ENCODE measurements around the gene HAUS7. TPM values are rescaled to one million over a fixed set of nuclear protein-coding genes. Genes with fewer than 3 reads are reported as not detected.

The HAUS7 gene
- total and polyA plus RNA-seq, 2 experiments from 2014 or later = 59.8 to 77.9 TPM

DNA sequence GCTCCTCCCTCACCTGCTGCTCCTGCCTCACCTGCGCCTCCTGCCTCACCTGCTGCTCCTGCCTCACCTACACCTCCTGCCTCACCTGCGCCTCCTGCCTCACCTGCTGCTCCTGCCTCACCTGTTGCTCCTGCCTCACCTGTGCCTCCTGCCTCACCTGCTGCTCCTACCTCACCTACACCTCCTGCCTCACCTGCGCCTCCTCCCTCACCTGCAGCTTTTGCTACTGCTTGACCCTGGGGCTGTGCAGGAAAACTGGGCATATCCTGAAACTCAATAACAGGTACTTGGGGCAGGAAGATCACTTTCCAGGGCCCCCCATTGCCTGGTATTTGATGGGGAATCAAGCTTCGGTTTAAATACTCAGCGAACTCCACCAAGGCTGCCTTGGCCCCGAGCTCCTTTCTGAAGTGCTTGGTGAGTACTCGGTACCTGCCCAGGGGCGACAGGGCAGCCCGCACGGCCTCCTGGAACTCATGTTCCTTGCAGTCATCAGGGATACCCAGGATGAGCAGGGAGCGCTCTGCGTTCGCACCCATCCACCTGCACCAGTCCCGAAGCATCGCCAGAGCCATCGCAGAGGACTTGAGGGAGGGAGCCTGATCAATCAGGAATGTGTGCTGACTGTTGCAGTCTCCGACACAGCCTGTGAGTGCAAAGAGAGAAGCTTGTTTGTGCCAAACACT is 72.0 kb downstream of the HAUS7 start:
- no peak overlapping the region for H3K27ac ChIP-seq (ENCODE audit: low read depth)
- Mint-ChIP-seq H3K9me3 (no peaks in the 10 kb centered on the region; the same call in 1 of the 3 replicates), H3K4me1 (peaks cover 7% of the 10 kb centered on the region; the same call in 2 of the 3 replicates), H3K36me3 (ENCODE audit: low read depth) (no peaks in the 10 kb centered on the region), H3K4me3 (no peak overlapping the region), H3K27me3 (ENCODE audit: insufficient read depth, low read depth, poor library complexity) (no peaks in the 10 kb centered on the region), H3K27ac (no peak overlapping the region)
- no peaks in the 10 kb centered on the region for H3K79me2 ChIP-seq (replicated peaks; ENCODE audit: insufficient read depth)
- H3K27me3 ChIP-seq (ENCODE audit: insufficient read depth) = no peaks in the 10 kb centered on the region
- no peaks in the 10 kb centered on the region for H3K36me3 ChIP-seq (ENCODE audit: insufficient read depth)
- H3K9me2 ChIP-seq (ENCODE audit: insufficient read depth) = no peaks in the 10 kb centered on the region
- H4K20me1 ChIP-seq (replicated peaks; ENCODE audit: insufficient read depth) = no peaks in the 10 kb centered on the region
- H3K4me1 ChIP-seq (ENCODE audit: insufficient read depth) = no peaks in the 10 kb centered on the region
- TF ChIP-seq, protein P1, sequence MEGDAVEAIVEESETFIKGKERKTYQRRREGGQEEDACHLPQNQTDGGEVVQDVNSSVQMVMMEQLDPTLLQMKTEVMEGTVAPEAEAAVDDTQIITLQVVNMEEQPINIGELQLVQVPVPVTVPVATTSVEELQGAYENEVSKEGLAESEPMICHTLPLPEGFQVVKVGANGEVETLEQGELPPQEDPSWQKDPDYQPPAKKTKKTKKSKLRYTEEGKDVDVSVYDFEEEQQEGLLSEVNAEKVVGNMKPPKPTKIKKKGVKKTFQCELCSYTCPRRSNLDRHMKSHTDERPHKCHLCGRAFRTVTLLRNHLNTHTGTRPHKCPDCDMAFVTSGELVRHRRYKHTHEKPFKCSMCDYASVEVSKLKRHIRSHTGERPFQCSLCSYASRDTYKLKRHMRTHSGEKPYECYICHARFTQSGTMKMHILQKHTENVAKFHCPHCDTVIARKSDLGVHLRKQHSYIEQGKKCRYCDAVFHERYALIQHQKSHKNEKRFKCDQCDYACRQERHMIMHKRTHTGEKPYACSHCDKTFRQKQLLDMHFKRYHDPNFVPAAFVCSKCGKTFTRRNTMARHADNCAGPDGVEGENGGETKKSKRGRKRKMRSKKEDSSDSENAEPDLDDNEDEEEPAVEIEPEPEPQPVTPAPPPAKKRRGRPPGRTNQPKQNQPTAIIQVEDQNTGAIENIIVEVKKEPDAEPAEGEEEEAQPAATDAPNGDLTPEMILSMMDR (conservative IDR thresholded peaks at IDR 0.05; ENCODE audit: low read depth in 2 of 2) = no peak
- TF ChIP-seq JUNB (IDR thresholded peaks at IDR 0.05; ENCODE audit: unreplicated experiment) (no peak), ZNF331 (CRISPR knock-in tag; IDR thresholded peaks at IDR 0.05; ENCODE audit: low read depth) (no peak)
- TF ChIP-seq, protein P2, sequence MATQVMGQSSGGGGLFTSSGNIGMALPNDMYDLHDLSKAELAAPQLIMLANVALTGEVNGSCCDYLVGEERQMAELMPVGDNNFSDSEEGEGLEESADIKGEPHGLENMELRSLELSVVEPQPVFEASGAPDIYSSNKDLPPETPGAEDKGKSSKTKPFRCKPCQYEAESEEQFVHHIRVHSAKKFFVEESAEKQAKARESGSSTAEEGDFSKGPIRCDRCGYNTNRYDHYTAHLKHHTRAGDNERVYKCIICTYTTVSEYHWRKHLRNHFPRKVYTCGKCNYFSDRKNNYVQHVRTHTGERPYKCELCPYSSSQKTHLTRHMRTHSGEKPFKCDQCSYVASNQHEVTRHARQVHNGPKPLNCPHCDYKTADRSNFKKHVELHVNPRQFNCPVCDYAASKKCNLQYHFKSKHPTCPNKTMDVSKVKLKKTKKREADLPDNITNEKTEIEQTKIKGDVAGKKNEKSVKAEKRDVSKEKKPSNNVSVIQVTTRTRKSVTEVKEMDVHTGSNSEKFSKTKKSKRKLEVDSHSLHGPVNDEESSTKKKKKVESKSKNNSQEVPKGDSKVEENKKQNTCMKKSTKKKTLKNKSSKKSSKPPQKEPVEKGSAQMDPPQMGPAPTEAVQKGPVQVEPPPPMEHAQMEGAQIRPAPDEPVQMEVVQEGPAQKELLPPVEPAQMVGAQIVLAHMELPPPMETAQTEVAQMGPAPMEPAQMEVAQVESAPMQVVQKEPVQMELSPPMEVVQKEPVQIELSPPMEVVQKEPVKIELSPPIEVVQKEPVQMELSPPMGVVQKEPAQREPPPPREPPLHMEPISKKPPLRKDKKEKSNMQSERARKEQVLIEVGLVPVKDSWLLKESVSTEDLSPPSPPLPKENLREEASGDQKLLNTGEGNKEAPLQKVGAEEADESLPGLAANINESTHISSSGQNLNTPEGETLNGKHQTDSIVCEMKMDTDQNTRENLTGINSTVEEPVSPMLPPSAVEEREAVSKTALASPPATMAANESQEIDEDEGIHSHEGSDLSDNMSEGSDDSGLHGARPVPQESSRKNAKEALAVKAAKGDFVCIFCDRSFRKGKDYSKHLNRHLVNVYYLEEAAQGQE (IDR thresholded peaks at IDR 0.05; ENCODE audit: unreplicated experiment) = no peak
- TF ChIP-seq, protein P3, sequence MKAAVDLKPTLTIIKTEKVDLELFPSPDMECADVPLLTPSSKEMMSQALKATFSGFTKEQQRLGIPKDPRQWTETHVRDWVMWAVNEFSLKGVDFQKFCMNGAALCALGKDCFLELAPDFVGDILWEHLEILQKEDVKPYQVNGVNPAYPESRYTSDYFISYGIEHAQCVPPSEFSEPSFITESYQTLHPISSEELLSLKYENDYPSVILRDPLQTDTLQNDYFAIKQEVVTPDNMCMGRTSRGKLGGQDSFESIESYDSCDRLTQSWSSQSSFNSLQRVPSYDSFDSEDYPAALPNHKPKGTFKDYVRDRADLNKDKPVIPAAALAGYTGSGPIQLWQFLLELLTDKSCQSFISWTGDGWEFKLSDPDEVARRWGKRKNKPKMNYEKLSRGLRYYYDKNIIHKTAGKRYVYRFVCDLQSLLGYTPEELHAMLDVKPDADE (IDR thresholded peaks at IDR 0.05) = no peak
- TF ChIP-seq, protein P4, sequence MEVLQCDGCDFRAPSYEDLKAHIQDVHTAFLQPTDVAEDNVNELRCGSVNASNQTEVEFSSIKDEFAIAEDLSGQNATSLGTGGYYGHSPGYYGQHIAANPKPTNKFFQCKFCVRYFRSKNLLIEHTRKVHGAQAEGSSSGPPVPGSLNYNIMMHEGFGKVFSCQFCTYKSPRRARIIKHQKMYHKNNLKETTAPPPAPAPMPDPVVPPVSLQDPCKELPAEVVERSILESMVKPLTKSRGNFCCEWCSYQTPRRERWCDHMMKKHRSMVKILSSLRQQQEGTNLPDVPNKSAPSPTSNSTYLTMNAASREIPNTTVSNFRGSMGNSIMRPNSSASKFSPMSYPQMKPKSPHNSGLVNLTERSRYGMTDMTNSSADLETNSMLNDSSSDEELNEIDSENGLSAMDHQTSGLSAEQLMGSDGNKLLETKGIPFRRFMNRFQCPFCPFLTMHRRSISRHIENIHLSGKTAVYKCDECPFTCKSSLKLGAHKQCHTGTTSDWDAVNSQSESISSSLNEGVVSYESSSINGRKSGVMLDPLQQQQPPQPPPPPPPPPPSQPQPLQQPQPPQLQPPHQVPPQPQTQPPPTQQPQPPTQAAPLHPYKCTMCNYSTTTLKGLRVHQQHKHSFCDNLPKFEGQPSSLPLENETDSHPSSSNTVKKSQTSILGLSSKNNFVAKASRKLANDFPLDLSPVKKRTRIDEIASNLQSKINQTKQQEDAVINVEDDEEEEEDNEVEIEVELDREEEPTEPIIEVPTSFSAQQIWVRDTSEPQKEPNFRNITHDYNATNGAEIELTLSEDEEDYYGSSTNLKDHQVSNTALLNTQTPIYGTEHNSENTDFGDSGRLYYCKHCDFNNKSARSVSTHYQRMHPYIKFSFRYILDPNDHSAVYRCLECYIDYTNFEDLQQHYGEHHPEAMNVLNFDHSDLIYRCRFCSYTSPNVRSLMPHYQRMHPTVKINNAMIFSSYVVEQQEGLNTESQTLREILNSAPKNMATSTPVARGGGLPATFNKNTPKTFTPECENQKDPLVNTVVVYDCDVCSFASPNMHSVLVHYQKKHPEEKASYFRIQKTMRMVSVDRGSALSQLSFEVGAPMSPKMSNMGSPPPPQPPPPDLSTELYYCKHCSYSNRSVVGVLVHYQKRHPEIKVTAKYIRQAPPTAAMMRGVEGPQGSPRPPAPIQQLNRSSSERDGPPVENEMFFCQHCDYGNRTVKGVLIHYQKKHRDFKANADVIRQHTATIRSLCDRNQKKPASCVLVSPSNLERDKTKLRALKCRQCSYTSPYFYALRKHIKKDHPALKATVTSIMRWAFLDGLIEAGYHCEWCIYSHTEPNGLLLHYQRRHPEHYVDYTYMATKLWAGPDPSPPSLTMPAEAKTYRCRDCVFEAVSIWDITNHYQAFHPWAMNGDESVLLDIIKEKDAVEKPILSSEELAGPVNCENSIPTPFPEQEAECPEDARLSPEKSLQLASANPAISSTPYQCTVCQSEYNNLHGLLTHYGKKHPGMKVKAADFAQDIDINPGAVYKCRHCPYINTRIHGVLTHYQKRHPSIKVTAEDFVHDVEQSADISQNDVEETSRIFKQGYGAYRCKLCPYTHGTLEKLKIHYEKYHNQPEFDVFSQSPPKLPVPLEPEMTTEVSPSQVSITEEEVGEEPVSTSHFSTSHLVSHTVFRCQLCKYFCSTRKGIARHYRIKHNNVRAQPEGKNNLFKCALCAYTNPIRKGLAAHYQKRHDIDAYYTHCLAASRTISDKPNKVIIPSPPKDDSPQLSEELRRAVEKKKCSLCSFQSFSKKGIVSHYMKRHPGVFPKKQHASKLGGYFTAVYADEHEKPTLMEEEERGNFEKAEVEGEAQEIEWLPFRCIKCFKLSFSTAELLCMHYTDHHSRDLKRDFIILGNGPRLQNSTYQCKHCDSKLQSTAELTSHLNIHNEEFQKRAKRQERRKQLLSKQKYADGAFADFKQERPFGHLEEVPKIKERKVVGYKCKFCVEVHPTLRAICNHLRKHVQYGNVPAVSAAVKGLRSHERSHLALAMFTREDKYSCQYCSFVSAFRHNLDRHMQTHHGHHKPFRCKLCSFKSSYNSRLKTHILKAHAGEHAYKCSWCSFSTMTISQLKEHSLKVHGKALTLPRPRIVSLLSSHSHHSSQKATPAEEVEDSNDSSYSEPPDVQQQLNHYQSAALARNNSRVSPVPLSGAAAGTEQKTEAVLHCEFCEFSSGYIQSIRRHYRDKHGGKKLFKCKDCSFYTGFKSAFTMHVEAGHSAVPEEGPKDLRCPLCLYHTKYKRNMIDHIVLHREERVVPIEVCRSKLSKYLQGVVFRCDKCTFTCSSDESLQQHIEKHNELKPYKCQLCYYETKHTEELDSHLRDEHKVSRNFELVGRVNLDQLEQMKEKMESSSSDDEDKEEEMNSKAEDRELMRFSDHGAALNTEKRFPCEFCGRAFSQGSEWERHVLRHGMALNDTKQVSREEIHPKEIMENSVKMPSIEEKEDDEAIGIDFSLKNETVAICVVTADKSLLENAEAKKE (CRISPR knock-in tag; IDR thresholded peaks at IDR 0.05) = no peak
- H2AFZ ChIP-seq = no peak overlapping the region
- H3K4me2 ChIP-seq = no peak overlapping the region
- H3F3A ChIP-seq (replicated peaks; ENCODE audit: low read depth) = no peaks in the 10 kb centered on the region
- no peak for DNase-seq (ENCODE audit: low spot score)
- no peak for ATAC-seq
- H3K4me3 ChIP-seq = no peak overlapping the region

Data from GM23338 (cell line).